Measurements from ENCODE around the gene UVSSA.
"Not testable (repeated sequence)": the region's sequence is repeated elsewhere in the genome, so short reads cannot be mapped to it uniquely, and the experiment has no call there.

UVSSA gene

DNA sequence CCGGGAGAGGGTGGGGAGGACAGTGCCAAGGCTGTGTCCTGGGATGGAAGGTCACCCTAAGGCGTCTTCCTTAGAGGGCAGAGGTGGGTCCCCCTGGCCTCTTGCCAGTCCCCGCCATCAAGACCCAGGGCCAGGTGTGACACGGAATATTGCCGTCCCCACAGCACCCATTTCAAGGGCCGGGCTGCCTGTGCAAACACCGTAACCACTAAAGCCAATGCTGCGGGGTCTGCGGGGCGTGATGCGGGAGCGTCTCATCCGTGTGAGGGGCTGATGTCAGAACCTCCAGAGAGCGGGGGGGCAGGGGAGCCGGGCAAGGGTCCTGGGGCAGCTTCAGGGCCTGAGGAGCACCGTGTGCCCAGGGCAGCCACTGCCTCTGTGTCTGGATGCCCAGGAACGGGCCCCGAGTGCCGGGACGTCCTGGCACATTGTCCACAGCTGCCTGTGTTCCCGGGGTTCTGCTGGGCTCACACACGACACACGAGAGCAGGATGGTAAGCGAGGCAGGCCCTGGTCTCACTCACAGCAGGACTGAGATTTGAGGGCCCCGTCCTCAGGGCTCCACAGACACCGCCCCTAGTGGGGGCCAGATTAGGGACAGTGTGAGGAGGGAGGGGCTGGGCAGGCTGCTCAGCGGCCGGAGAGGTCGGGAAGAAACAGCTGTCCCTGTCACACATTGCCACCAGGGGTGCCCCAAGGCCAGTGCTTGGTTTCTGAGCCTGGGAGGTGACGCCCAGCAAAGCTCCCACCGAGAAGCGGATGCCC lies 30.0 kb downstream of the UVSSA start:
- no peak for DNase-seq (ENCODE audit: low read depth)

DNA sequence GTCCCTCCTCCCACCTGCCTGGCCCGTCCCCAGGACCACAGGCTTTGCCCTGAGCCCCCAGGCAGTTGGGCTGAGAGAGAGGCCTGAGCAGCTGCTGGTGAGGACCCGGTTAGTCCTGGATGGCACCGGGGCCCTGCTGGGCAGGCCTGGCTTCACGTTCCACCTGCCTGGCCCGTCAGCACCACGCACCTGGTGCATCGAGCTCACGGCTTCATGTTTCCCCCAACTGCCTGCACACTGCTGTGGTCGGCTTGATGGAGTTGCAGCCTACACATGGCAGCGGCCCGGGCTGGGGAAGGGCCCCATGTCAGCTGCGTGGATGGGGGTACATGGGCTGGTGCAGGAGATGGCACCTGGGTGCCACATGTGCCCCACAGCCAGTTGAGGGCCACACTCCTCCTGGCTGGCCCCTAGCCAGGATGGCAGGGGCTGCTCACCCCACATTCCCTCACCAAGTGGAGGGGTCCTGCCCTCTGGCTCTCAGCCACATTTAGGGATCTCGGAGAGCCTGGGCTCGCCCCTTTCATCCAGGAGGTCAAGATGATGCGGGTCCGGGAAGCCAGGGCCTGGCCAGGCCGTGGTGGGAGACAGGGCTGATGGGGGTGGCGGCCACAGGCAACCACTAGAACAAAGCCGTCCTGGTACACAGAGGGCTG lies 30.7 kb downstream of the UVSSA start:
- DNase-seq (ENCODE audit: low read depth) = no peak

DNA sequence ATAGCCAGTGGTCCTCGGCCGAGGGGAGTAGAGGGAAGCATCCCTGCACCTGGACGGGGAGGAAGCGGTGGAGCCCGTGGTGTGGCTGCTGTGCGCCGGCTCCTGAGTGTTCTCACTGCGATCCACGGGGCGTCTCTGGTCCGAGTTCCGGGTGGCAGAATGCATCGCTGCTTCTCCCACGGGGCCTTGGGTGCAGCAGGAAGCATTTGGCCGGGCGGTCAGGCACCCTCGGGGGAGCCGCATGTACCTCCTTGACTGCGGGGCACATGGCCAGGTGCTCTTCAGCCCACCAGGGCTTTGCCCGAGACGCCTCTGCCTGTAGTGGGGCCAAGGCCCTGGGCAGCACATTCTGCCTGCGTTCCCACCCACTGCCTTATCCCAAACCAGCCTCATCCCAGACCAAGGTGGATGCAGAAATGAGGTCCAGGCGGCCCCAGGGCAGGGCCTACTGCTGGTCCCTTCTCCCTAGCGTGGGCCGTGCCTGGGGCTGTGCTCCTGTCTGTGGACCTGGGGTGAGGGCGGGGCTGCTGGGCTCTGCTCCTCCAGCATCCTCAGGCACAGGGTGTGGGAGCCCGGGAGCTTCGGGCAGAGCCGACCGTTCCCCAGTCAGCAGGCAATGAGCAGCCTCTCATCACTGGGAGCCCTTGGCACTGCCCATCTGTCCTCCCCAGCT lies 31.7 kb downstream of the UVSSA start:
- DNase-seq (ENCODE audit: low read depth) = no peak

DNA sequence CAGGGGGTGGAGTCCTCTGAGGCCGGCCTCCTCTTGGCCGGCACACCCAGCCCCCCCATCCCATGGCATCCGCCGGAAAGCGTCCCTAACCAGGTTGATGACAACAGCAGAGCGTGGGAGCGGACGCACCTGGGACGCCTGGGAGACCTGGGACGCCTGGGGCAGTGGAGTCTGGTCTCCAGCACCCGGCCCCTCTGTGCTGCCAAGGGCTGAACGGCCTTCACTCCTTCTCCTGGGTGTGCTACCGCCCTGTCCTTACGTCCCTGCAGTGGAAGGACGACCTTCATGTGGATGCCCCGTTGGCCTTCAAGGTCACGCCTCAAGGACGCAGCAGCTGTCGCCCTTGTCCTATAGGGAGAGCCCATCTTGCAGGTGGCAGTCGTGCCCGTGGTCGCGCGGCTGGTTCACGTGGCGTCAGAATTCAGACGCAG lies 32.4 kb downstream of the UVSSA start:
- no peak for DNase-seq (ENCODE audit: low read depth)

DNA sequence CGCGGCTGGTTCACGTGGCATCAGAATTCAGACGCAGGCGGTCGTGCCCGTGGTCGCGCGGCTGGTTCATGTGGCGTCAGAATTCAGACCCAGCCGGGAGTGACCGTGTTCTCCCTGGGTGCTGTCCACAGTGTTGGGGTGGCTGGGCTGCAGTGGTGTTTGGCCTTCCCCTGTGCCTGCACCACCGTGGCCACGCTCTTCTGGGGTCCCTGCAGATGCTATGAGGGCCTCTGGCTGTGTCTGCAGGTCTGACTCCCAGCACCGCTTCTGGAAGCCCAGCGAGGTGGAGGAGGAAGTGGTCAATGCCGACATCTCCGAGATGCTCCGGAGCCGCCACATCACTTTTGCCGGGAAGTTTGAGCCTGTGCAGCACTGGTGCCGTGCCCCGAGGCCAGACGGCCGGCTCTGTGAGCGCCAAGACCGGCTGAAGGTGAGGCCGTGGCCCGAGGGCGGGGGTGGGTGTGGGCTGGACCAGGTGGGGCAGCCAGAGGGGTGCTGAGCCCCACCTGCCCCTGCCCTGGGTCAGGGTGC lies 32.9 kb downstream of the UVSSA start:
- DNase-seq (ENCODE audit: low read depth) = no peak

DNA sequence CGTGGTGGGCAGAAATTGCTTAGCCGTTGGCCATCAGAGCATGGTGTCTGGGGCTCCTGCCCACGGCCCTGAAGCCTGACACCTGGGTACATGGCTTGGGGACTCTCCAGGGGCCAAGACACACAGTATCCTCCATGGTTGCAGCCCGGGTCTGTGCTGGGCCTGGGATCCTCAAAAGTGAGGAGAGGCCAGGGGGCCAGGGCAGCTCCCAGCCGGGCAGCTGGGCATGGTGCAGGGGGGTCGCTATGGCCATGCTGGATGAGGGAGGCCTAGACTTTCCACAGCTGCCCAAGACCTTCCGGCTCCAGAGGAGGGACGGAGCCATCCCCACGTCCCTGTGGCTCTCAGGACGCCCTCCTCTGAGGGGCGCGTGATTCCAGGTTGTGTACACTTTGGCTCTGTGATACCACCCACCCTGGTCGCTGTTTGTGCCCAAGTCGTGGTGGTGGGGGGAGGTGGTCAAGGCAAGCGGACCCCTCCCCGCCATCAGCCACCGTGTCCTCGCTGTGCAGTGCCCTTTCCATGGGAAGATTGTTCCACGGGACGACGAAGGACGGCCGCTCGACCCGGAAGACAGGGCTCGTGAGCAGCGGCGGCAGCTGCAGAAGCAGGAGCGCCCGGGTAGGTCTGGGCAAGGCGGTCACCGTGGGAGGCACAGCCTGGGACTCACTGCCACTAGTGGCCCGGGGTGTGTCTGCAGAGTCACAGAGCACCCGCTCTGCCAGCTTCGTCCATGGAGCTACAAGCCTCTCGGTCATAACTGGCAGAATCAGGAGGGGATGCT lies 33.6 kb downstream of the UVSSA start:
- DNase-seq (ENCODE audit: low read depth) = no peak

DNA sequence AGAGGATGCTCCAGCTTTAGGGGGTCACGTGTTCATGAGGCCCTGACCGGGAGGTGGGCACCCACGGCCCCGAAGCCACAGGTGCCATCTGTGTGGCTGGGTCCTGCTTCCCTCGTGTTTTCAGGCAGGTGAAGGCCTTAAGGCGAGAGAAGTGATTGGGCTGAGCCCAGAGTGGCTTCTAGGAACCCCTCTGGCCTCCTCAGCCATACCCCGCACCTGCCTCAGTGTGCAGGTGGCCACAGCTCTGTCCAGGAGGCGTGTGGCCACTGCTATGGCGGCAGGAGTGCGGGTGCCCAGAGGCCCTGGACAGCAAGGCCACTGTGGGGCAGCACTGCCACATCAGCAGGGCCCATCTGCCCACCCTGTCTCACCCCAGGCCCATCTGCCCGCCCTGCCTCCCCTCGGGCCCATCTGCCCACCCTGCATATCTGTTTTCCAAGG lies 34.2 kb downstream of the UVSSA start:
- no peak for DNase-seq (ENCODE audit: low read depth)

DNA sequence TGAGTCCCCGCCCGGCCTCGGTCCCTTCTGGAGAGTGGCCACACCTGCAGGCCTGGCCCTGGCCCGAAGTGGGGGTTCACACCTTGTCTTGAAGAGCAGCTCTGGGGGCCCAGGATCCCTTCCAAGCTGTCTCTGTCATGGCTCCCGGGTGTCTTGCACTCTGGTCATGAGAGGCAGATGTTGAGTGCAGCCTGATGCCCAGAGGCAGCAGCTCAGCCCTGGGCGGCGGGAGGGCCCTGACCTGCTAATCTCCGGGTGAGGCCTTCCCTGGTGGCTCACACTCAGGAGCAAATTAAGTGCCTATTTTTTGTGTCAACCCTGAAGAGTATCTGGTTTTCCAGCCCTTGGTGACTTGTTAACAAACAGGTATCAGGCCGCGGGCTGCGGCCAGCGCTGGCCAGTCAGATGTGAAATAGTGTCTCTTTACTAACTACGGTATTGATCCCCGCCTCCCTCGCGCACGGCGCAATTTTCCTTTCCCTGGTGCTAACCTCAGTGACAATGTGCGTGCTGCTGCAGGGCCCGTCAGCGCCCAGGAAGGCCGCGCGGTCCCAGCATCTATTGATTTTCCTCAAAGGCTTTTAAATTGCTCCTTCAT lies 35.0 kb downstream of the UVSSA start:
- no peak for DNase-seq (ENCODE audit: low read depth)

DNA sequence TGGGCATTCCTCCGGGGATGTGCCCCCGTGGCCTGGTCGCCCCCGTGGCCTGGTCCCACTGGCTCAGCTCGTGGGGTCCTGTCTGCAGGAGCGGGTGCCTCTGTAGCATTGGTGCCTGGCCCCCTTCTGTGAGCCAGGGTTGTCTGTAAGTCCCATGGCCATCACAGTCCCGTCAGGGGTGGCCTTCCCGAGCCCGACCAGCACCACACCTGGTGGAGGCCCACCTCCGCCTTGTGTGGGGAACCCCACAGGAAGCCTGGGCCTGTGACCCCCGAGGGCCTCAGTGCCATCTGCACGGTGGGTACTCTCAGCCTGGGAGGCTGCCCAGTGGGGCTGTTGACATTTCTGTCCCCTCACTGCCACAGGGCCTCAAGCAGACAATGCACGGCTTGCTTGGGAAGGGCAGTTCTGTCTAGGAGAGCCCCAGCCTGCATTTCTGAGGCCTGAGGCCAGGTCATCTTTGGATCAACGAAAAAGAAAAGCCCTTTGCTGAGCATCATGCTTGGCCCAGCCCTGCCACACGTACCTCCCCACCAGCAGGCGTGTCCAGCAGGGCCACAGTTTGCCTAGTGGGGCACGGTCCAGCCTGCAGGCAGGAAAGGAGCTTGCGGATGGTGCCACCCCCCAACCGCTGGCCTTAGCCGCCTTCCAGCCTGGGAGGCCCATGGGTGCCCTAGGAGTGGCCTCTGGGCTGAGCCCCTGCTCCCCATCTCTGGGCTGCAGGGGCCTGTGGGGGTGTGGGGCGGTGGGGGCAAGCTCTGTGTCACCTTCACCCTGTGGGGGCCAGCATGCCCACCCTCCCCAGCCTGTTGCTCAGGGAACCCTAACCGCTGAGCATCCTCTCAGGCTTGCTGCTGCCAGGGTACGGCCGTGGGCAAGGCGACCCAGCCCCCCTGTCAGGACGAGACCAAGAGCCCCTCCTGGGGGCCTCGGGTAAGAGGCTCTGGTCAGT lies 36.0 kb downstream of the UVSSA start:
- no peak for DNase-seq (ENCODE audit: low read depth)

DNA sequence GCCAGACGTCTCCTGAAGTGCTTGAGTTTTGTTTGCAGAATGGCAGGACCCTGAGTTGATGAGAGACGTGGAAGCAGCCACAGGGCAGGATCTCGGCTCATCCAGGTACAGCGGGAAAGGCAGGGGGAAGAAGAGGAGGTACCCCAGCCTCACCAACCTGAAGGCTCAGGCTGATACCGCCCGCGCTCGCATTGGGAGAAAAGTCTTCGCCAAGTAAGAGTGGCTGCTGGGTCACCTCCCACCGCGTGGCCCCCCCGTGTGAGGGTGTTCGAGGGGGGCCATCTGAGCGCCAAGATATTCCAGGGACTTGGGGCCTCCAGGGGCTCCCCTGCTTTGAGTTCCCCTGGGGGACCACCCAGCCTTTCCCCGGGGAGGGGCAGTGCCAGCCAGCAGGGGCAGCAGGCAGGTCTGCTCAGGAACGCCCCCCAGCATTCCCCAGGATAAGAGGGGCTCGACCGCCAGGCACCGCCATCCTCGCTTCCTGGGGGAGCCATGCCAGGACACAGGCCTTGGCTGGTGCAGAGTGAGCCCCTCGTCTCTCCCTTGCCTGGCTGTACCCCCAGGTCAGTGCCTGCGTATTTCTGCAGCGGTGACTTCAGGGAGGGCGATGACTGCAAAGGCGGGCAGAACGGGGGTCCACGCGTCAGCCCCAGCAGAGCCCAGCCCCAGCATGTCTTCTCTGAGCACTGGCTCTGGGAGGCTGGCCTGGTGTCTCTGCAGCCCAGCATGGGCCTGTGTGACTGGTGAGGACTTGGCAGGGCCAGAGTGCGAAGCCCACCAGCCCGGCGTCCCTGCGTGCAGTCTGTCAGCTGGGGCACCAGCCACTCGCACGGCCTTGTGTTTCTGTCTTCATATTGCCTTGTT lies 37.0 kb downstream of the UVSSA start:
- DNase-seq (ENCODE audit: low read depth) = no peak

DNA sequence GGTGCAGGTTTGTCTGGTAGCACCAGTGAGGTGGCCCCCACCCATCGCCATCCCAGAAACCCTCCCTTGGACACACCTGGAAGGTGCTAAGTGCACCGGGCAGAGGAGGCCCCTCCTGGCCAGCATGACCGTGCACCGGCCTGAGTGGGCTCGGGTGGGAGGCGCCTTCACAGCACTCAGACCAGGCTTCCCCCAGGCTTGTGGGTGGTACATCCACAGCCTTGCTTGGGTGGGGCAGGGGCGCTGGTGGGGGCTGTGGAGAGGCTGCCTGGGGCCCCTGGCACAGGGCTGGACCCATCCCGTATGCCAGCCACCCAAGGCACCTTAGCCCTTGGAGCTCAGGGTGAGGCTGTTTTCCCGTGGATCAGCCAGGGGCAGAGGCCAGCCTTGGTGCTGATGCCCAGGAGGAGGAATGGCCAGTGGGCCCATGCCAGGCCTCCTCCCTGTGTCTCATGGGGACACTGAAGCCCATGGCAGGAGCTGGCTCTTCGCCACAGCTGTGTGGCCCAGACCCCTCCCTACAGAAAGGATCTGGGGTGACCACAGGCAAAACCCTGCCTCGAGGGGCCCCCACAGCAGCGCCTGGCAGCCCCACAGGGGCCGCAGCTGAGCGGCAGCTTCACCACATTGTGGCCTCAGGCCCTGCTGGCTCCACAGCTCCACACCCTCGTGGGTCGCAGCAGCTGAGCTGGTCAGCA lies 37.8 kb downstream of the UVSSA start:
- no peak for DNase-seq (ENCODE audit: low read depth)

DNA sequence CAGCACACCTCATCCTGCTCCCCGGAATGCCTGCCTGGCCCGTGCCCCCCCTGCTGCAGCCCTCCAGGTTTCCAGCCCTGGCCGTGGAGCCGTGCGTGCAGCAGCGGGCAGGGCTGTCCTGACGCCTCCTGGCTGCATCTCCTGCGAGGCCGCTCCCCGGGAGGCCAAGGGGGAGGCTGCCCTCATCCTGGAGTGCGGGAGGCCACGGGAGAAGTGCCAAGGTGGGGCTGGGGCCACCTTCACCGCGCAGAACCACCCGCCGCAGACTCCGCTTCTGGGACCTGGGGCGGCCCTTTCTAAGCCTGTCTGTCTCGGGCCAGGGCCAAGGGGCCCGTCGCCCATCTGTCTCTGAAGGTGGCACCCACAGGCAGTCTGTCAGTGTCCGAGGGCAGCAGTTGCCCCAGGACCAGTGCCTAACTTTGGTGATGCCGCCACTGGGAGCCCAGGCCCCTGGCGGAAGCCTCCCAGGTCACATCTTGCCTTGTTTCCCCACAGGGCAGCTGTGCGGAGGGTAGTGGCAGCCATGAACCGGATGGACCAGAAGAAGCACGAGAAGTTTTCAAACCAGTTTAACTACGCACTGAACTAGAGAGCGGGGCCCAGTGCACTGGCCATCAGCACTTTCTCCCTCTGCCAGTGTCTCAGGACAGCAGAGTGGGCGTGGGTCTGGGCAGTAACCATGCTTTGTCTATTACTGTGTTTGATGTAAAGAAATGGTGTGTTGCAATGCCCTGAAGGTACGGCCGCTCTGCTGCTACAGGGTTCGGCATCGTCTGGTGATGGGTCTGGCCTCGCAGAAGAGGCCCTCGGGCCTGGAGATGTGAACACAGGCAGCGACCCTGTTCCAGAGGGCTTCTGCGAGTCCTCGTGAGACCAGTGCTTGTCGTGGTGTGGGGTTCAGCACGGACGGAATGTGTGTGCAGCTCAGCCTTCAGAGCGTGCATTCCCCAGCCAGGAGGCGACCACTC lies 38.6 kb downstream of the UVSSA start:
- DNase-seq (ENCODE audit: low read depth) = no peak

DNA sequence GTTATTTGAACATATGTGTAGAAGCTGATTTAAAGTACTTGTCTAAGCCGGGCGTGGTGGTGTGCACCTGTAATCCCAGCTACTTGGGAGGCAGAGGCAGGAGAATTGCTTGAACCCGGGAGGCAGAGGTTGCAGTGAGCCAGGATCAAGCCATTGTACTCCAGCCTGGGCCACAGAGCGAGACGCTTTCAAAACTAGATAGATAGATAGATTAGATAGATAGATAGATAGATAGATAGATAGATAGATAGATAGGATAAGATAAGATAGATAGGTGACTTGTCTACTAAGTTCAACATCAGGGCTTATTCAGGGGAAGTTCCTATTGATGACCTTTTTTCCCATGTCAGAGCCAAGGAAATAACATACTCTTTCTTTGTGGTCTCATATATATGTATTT lies 46.4 kb downstream of the UVSSA start:
- not testable (repeated sequence) for DNase-seq (ENCODE audit: low read depth)

DNA sequence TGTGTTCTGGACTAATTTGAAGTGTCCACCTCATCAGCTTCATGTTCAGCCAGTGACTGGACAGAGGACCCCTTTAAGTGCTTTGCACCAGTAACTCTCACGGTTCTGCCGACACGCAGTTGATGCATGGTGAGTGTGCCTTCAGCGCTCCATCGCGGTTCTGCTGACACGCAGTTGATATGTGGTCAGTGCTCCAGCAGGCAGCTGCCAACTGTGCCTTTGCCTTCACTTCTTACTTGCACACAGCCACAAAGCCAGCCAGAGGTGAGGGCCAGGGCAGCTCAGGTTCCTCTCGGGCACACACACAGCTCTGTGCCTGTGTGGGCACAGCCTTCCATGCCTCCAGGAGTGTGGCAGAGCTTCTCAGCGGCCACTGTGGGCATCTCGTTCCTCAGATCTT lies 46.9 kb downstream of the UVSSA start:
- DNase-seq (ENCODE audit: low read depth) = no peak

DNA sequence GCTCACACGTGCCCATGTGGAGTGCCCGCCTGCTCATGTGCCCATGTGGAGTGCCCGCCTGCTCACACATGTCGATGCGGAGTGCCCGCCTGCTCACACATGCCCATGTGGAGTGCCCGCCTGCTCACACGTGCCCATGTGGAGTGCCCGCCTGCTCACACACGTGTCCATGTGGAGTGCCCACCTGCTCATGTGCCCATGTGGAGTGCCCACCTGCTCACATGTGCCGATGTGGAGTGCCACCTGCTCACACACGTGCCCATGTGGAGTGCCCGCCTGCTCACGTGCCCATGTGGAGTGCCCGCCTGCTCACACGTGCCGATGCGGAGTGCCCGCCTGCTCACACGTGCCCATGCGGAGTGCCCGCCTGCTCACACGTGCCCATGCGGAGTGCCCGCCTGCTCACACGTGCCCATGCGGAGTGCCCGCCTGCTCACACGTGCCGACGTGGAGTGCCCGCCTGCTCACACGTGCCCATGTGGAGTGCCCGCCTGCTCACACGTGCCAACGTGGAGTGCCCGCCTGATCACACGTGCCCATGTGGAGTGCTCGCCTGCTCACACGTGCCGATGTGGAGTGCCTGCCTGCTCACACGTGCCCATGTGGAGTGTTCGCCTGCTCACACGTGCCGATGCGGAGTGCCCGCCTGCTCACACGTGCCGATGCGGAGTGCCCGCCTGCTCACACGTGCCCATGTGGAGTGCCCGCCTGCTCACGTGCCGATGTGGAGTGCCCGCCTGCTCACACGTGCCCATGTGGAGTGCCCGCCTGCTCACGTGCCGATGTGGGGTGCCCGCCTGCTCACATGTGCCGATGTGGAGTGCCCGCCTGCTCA lies 47.8 kb downstream of the UVSSA start:
- DNase-seq (ENCODE audit: low read depth) = not testable (repeated sequence)

DNA sequence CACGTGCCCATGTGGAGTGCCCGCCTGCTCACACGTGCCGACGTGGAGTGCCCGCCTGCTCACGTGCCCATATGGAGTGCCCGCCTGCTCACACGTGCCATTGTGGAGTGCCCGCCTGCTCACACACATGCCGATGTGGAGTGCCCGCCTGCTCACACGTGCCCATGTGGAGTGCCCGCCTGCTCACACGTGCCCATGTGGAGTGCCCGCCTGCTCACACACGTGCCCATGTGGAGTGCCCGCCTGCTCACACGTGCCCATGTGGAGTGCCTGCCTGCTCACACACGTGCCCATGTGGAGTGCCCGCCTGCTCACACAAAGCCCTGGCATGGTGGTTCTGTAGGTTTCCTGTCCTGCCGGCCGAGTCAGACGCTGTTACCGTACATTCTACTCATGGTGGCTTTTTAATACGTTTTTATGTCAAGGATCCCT lies 48.4 kb downstream of the UVSSA start:
- DNase-seq (ENCODE audit: low read depth) = not testable (repeated sequence)
